GM19467 (cell line): ENCODE data around the gene SLC15A3.
A peak's percentile ranks its signal among the peaks of the same experiment; 100 is the strongest.

Experiments
- ATAC-seq: cut with Tn5 transposase; IDR thresholded peaks from one replicate; pipeline ENCODE4 v1.9.1; 2021; ENCODE audit warnings: mild to moderate bottlenecking, moderate library complexity; ENCODE audit not compliant: unreplicated experiment

SLC15A3 gene

GRCh38 chr11:60951904-60952741, at the start of gene SLC15A3:
Gene SLC15A3, minus strand, starts transcription at chr11:60952176. Its CDS starts 625 bp downstream, at chr11:60951551.
- ATAC-seq: peak; percentile 68

DNA sequence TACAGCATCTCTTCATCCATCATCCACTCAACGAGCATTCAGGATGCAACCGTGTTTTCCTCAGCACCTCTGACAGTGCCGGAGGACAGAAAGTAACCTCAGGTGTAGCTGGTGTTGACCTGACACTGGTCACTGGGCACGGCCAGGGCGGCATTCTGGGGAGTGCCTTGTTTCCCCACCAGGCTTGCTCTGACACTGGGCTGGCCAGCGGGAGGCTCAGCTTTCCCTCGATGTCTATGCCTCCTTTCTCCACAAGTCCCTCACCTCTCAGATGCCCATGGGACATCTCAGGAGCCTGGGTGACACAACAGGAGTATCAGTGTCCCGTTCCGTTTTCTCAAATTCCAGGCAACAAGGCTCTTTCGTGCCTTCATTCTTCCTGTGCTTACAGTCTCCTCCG, 48.5 kb upstream of the SLC15A3 start:
- ATAC-seq: no peak

- ATAC-seq: no peak
Measured at GRCh38 chr11:60996381-60997138, 44.6 kb upstream of the SLC15A3 start.

- no peak for ATAC-seq
Measured at GRCh38 chr11:60995798-60996197, 43.8 kb upstream of the SLC15A3 start.

DNA sequence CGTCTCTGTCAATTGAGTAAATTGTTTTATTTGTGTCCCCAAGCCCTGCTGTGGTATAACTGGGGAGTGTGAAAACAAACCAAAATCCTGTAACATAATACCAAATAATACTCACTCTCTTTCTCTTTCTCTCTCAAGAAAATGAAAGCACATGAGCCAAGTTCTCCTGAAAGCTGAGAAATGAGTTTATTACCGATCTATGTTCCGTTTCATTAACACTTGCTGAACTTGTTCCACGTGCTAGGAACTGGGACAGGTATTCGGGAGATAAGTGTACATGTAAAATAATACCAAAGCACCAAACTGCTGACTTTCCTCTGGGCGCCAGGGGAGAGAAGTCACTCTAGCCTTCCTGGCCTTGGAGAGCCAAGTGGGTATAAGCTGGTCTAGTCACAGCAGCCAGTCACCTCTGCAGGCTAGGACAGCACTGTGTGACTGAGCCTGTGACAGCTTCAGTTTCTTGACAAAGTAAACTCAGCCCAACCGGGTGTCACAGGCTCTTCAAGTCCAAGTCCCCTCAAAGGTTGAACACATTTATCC, 42.6 kb upstream of the SLC15A3 start:
- ATAC-seq: no peak

DNA sequence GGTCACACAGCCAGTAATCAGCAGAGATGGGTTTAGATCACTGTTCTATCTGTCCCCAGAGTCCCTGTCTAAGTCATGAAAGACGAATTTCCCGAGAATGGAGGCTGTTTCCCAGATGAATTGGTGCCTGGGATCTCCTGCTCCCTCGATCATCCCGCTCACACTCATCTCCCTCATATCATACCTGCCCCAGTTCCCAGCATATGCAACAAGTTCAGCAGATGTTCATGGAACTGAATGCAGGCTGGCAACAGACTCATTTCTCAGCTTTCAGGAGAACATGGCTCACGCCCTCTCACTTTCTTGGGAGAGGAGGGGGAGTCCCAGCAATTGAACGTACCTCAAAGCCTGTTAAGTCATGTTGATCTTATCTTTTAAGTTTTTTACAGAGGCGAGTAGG, 41.6 kb upstream of the SLC15A3 start:
- ATAC-seq: no peak

GRCh38 chr11:60992842-60993409, 41.0 kb upstream of the SLC15A3 start:
- no peak for ATAC-seq

DNA sequence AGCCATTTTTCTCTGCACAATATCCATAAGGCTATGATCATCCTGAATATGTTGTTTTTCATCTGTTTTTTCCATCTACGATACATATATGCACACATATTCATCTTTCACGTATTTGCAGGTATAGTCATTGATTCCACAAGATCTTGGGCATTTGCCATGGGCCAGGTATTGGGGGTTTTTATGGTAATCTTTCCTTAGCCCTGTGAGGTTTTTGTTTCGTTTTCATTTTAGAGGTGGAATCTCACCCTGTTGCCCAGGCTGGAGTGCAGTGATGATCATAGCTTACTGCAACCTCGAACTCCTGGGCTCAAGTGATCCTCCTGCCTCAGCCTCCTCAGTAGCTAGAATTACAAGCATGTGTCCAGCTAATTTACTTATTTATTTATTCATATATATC, 39.5 kb upstream of the SLC15A3 start:
- no peak for ATAC-seq

DNA sequence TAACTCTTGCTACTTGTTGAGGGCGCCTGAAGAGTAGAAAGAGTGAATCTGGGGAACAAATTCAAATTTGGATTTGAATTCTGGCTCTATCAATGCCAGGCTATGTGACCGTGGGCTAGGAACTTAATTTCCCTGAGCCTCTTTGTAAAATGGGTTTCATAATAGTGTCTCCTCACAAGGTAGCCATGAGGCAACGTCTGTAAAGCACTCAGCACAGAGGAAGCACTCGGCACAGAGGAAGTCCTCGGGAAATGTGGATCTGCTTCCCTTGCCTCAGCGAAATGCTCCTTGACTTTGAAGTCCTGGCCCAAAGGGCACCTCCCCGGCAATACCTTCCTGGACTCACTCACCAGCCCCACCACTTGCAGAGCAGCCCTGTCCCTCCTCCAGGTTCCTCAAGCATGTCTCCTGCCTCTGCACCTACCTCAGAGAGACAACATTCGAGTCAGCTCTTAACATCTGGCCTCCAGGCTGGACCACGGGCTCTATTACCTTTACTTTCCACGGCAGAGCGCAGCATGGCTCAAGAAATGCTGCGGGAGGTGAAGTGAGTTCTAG, 37.2 kb upstream of the SLC15A3 start:
- ATAC-seq: no peak

GRCh38 chr11:60988658-60989057, 36.7 kb upstream of the SLC15A3 start:
- no peak for ATAC-seq

- ATAC-seq: no peak
Measured at GRCh38 chr11:60987577-60988277, 35.8 kb upstream of the SLC15A3 start.

- no peak for ATAC-seq
Measured at GRCh38 chr11:60985991-60986915, 34.3 kb upstream of the SLC15A3 start.

DNA sequence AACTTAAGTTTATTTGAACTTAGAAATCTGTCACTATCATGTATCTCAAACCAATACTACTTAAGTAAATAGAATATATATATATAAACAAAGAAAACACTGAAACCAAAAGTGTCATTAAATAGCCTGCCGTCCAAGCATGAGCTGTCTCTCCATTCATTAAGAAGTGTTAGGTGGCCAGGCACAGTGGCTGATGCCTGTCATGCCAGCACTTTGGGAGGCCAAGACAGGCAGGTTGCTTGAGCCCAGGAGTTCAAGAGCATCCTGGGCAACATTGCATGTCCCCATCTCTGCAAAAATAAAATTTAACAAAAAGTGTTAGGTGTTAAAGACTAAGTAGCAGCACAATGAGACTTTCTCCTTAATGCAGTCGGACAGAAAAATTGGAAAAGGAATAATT, 33.5 kb upstream of the SLC15A3 start:
- no peak for ATAC-seq

DNA sequence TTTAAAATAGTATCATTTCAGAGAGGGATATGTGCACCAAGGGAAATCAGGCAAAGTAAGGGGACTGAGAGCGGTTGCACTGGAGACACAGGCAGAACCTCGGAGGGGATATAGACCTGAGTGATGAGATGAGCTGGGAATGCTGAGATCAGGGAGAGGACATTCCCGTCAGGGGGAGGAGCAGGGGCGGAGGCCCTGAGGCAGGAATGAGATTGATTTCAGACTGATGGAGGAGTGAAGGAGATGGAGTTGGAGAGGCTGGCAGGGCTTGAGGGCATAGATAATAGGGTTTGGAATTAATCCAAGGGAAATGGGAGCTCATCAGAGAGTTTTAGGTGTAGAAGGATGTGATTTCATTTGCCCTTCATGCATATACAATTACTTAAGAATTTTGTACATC, 32.7 kb upstream of the SLC15A3 start:
- no peak for ATAC-seq

DNA sequence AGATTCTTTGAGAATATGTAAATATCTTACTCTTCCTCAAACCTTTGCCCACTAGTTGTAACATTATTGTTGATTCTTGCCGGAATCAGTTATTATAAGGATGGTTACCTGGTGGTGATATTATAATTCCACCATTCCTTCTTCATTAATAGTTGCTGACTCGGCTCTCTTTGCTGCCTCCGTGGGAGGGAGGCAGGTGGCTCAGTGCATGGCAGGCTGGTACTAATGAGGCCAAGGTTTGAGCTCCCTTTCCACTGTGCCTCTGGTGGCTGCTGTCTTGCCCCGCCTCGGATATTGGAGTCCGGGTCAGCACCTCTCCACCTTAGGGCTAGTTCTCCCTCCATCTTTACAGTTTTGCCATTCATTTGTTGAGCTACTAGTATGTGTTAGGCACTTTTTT, 32.2 kb upstream of the SLC15A3 start:
- ATAC-seq: no peak

DNA sequence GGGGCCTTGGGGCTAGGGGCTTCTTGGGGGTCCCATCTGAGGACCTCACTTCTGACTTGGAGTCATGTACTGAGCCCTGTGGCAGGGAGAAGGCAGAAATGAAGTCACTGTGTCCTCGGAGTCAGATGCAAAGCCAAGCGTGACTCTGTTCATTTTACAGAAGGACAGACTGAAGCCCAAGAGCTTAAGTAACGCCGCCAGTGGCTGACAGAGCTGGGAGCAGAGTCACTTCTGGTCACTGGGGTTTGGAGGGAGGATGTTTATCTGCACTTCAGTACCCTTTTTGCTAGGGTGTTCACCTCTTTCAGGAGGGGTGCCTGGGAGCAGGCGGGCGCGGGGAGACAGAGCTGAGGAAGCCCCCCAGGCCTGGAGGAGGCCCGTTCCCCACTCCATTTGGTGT, 30.2 kb upstream of the SLC15A3 start:
- no peak for ATAC-seq

GRCh38 chr11:60981515-60981914, 29.5 kb upstream of the SLC15A3 start:
- ATAC-seq: no peak

- no peak for ATAC-seq
Measured at GRCh38 chr11:60978546-60979380, 26.8 kb upstream of the SLC15A3 start.

DNA sequence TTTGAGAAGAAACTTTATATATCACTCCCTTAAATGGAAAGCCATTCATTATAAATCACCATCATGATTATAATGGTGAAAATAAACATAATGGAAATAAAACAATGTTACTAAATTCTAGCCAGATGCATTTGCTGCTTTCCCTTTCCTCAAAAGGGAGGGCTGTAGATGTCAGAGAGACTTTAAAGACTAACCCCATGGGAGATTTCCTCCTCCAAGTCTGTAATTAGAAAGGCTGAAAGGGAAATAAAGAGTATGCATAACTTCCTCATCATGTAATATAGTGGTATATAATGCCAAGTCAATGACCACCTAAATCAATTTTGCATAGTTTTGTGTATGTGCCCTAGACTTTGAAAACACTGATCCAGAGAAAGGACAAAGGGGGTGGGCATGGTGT, 25.9 kb upstream of the SLC15A3 start:
- no peak for ATAC-seq
